ENCODE results near the gene VEGFD.
"Not testable (repeated sequence)": the region's sequence is repeated elsewhere in the genome, so short reads cannot be mapped to it uniquely, and the experiment has no call there.

Gene VEGFD

GRCh38 chrX:15310117-15310516 lies 74.1 kb downstream of the VEGFD start:
- no peak for DNase-seq (ENCODE audit: low read depth in 2 of 3, low spot score in 2 of 3)

DNA sequence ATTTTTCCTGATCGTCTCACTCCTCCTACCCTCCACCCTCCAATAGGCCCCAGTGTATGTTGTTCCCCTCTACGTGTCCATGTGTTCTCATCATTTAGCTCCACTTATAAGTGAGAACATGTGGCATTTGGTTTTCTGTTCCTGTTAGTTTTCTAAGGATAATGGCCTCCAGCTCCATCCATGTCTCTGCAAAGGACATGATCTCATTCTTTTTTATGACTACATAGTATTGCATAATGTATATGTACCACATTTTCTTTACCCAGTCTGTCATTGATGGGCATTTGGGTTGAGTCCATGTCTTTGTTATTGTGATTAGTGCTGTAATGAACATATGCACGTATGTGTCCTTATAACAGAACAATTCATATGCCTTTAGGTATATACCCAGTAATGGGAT lies 78.3 kb downstream of the VEGFD start:
- DNase-seq (ENCODE audit: low read depth in 2 of 3, low spot score in 2 of 3), result not testable (repeated sequence)

DNA sequence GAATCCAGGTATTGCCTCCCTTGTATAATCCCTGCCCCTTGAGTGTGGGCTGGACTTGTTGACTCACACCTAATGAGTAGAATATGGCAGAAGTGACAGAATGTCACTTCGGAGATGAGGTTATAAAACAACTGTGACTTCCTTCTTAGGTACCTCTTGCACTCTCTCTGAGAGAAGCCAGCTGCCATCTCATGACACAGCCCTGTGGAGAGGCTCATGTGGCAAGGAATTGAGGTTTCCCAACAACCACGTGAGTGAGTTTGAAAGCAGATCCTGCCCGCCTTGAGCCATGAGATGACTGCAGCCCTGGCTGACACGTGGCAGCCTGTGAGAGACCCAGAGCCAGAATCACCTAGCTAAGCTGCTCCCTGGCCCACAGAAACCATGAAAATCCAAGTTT lies 82.3 kb downstream of the VEGFD start:
- no peak for DNase-seq (ENCODE audit: low read depth in 2 of 3, low spot score in 2 of 3)

DNA sequence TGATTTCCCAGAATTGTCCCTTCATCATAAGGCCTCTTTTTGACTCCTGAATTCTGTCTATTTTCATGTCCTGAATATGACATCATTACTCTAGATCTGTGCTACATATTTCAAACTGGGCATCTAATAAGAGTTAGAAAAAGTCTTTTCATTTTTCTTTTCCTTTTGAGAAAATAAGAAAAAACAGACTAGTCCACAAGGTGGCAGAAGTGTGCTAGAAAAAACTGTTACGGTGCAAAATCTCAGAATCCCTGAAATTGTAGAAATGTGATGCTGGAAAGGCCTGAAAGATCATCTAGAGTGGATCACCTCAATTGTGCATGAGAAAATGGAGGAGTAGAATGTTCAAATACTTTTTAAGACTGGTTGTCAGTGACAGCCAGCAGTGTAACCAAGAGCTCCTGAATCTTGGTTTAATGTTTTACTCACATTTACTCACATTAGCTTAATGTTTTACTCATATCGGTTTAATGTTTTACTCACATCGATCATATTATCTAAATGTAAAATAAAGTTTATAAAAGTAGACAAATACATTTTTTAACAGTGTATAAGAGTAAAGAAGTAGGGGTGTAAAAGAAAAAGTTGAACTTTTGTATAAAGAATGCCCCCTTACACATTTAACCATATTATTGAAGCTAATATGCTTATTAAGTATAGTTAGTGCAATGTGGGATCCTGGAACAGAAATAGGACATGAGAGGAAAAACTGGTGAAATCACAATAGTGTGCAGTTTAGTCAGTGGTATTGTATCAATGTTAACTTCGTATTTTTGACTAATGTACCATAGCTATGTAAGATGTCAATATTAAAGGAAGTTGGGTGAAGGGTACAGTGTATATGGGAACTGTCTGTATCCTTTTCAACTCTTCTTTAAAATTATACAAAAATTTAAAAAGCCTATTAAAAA lies 84.0 kb downstream of the VEGFD start:
- DNase-seq (ENCODE audit: low read depth in 2 of 3, low spot score in 2 of 3), result no peak

DNA sequence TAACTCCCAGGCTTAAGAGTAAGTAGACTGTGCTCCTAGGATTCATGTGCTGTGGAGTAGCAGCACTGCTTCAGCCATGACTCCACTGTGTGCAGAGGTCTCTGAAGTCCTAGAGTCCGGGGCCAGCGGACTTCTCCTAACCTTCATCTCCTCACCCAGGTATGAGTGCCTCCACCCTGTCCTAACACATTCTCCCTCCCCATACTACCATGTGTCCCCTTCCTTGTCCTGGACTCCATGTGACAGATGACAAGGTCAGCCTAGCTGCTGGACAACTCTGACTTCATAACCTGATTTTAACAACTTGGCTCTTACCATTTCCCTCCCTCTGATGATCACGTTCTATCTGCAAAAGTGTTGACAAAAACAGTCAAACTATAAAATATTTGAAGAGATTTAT lies 85.4 kb downstream of the VEGFD start:
- no peak for DNase-seq (ENCODE audit: low read depth in 2 of 3, low spot score in 2 of 3)

- no peak for DNase-seq (ENCODE audit: low read depth in 2 of 3, low spot score in 2 of 3)
Measured at GRCh38 chrX:15298201-15298600, 86.0 kb downstream of the VEGFD start.
